ACC112 (cell line): ENCODE data around the gene HPSE2.

Experiments
- H2AFZ ChIP-seq: fragments of 200-600 bp; sonication (generic); one replicate; pipeline ENCODE4 v1.6.0; 2017; ENCODE audit warnings: antibody characterized with exemption, low read length; ENCODE audit not compliant: unreplicated experiment
- H3K27ac ChIP-seq: fragments of 200-600 bp; sonication (generic); 2 replicates; pipeline ENCODE4 v1.5.1; 2014; ENCODE audit warnings: low read depth, mild to moderate bottlenecking, antibody characterized with exemption, low read length, moderate library complexity
- H3K27me3 ChIP-seq: fragments of 200-600 bp; sonication (generic); 2 replicates; pipeline ENCODE4 v1.6.1; 2014; ENCODE audit warnings: mild to moderate bottlenecking, antibody characterized with exemption, low read length, moderate library complexity, mixed read lengths; ENCODE audit not compliant: insufficient read depth
- H3K36me3 ChIP-seq: fragments of 200-600 bp; sonication (generic); 2 replicates; pipeline ENCODE4 v1.6.1; 2016; ENCODE audit warnings: mild to moderate bottlenecking, antibody characterized with exemption, low read length, moderate library complexity, mixed read lengths; ENCODE audit not compliant: insufficient read depth
- H3K4me1 ChIP-seq: fragments of 200-600 bp; sonication (generic); one replicate; pipeline ENCODE4 v1.6.1; 2016; ENCODE audit warnings: low read length, mixed read lengths; ENCODE audit not compliant: insufficient read depth, unreplicated experiment, control insufficient read depth
- H3K4me3 ChIP-seq: fragments of 200-600 bp; sonication (generic); 2 replicates; pipeline ENCODE4 v1.5.1; 2014; ENCODE audit warnings: mild to moderate bottlenecking, low read depth, low read length
- H3K79me2 ChIP-seq: fragments of 200-600 bp; sonication (generic); one replicate; pipeline ENCODE4 v1.6.0; 2016; ENCODE audit warnings: low read length; ENCODE audit not compliant: control insufficient read depth, unreplicated experiment, insufficient read depth

The HPSE2 gene

GRCh38 chr10:99084161-99084560 lies 151.5 kb downstream of the HPSE2 start:
- Histone ChIP-seq H3K79me2 (no peaks in the 10 kb centered on the region), H3K36me3 (no peaks in the 10 kb centered on the region), H3K27ac (no peak overlapping the region), H3K4me3 (no peak overlapping the region), H2AFZ (no peak overlapping the region), H3K27me3 (no peaks in the 10 kb centered on the region), H3K4me1 (no peaks in the 10 kb centered on the region)

DNA sequence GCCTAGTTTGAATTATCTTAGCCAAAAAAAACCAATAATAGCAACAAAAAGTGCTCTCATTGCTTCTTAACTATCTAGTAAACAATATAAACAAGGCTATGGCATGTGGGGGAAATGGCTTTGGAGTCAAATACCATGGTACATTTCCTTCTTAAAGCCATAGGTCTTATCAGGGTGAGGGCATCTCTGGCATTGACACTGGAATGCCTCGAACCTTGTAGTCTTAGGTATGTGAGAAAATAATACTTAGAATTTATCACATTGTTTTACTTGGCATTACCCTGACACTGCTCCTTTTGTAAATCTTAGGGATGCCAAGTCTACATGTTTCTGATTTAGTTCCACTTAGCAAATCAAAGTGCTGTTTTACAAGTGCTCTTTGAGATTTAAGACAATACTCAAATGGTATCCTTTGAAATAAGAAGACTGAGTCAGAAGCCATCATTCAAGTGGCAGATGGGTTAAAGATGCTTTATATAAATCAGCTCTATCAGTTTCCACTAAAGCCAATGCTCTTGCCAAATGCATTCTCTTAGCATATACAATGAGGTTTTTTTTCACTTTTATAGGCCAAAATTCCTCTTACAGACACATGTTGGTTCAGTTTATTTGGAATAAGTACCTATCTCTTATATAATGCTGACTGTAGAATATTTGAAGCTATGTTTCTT lies 155.2 kb downstream of the HPSE2 start:
- H2AFZ ChIP-seq = no peak overlapping the region
- H3K27me3 ChIP-seq = no peaks in the 10 kb centered on the region
- H3K4me1 ChIP-seq = no peaks in the 10 kb centered on the region
- no peak overlapping the region for H3K4me3 ChIP-seq
- no peak overlapping the region for H3K27ac ChIP-seq
- no peaks in the 10 kb centered on the region for H3K36me3 ChIP-seq
- no peaks in the 10 kb centered on the region for H3K79me2 ChIP-seq

DNA sequence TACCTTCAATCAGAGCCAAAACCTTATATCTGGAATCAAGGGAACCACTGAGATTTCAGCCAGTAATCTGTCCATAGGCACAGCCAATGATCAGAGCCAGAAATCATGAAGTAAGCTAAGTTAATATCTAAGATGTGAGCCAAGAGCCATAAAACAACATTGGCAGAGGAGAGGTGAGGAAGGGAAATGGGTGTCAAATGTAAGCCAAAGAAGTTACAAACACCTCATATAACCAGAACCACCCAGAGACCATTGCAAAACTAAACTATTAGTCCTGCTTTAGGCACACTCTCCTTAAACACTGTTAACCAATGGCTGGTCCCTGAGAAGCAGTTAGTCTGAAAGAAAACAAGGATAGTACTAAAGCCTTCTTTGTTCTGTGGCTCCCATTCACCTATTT lies 173.1 kb downstream of the HPSE2 start:
- Histone ChIP-seq H3K79me2 (no peaks in the 10 kb centered on the region), H3K4me3 (no peak overlapping the region)

DNA sequence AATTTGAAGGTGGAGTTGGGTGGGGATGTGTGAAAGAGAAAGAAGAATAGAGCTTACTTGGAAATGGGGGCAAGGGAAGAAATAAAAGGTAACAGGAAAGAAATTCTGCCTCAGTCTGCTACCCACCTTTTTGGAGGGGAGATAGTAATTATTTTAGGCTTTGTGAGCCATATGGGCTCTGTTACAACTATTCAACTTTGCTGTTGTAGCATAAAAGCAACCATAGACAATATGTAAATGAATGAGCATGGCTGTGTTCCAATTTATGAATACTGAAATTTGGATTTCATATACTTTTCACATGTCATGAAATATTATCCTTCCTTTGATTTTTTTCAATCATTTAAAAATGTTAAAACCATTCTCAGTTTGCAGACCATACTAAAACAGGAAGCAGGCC lies 176.9 kb downstream of the HPSE2 start:
- no peak overlapping the region for H3K4me3 ChIP-seq

More for the DNA sequence above, 173.1 kb downstream of the HPSE2 start:
- no peak overlapping the region for H2AFZ ChIP-seq
- H3K27ac ChIP-seq = no peak overlapping the region
- no peaks in the 10 kb centered on the region for H3K4me1 ChIP-seq
- H3K36me3 ChIP-seq = no peaks in the 10 kb centered on the region
- H3K27me3 ChIP-seq = no peaks in the 10 kb centered on the region

GRCh38 chr10:99057936-99058690 lies 177.5 kb downstream of the HPSE2 start:
- H3K79me2 ChIP-seq = no peaks in the 10 kb centered on the region
- no peaks in the 10 kb centered on the region for H3K36me3 ChIP-seq
- H3K4me1 ChIP-seq = no peaks in the 10 kb centered on the region
- H3K27ac ChIP-seq = no peak overlapping the region
- H2AFZ ChIP-seq = no peak overlapping the region
- H3K4me3 ChIP-seq = no peak overlapping the region
- no peaks in the 10 kb centered on the region for H3K27me3 ChIP-seq

More for the DNA sequence above, 176.9 kb downstream of the HPSE2 start:
- no peak overlapping the region for H2AFZ ChIP-seq
- no peaks in the 10 kb centered on the region for H3K79me2 ChIP-seq
- no peak overlapping the region for H3K27ac ChIP-seq
- H3K4me1 ChIP-seq = no peaks in the 10 kb centered on the region
- no peaks in the 10 kb centered on the region for H3K27me3 ChIP-seq
- H3K36me3 ChIP-seq = no peaks in the 10 kb centered on the region

GRCh38 chr10:99045671-99046070 lies 190.0 kb downstream of the HPSE2 start:
- Histone ChIP-seq H3K36me3 (no peaks in the 10 kb centered on the region), H2AFZ (no peak overlapping the region), H3K79me2 (no peaks in the 10 kb centered on the region)

DNA sequence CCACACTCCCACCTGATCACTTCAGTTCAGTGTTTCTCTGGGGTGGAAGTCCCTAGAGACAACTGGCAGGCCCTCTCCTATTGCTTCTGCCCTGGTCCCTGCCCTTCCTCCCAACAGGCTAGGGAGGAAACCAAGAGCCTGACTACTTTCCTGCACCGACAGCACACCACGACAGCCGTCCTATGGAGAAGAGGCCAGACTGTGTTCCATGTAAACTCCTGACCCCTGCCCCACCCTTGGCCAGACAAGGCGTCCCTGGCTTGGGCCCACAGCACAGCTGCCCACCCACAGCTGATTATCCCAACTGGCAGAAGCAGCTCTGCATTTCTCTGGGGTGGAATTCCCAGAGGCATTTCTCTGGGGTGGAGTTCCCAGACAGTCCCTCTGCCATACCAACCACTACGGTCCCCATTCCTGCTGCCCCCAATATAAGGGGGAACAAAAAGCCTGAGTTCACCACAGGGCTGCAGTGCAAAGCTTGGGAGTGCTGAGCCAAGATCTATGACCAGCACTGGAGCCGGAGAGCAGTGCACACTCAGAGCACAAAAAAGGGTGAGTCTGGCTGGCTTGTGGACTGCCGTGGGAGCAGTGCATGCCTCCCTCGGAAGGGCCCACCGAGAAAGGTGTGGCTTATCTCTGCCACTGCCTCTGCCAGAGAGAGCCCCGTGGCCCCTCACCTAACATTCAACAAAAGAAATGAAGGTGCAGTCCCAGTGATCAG lies 193.4 kb downstream of the HPSE2 start:
- Histone ChIP-seq H3K79me2 (no peaks in the 10 kb centered on the region), H3K4me1 (no peaks in the 10 kb centered on the region), H2AFZ (no peak overlapping the region), H3K27ac (no peak overlapping the region), H3K4me3 (no peak overlapping the region), H3K27me3 (no peaks in the 10 kb centered on the region), H3K36me3 (no peaks in the 10 kb centered on the region)

More at GRCh38 chr10:99045671-99046070, 190.0 kb downstream of the HPSE2 start:
- no peaks in the 10 kb centered on the region for H3K4me1 ChIP-seq
- H3K27ac ChIP-seq = no peak overlapping the region
- H3K27me3 ChIP-seq = no peaks in the 10 kb centered on the region
- H3K4me3 ChIP-seq = no peak overlapping the region

DNA sequence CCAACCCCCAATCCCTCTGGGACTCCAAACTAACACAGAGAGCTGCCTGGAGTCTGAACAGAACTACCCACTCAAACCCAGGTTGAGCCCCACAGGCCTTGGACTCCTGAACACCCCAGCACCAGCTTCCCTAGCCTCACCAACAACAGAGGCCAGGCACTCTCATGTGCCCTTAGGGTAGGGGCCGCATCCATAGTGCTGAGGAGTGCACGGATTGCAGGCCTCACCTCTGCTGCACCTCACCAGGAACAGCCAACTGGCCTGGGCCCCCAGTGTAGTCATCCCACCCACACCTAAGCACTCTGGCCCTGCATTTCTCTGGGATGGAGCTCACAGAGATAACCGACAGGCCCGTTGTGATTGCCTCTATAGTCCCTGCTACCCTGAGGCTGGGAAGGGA lies 194.2 kb downstream of the HPSE2 start:
- Histone ChIP-seq H3K4me3 (no peak overlapping the region), H2AFZ (no peak overlapping the region), H3K36me3 (no peaks in the 10 kb centered on the region), H3K27ac (no peak overlapping the region), H3K79me2 (no peaks in the 10 kb centered on the region), H3K27me3 (no peaks in the 10 kb centered on the region), H3K4me1 (no peaks in the 10 kb centered on the region)

DNA sequence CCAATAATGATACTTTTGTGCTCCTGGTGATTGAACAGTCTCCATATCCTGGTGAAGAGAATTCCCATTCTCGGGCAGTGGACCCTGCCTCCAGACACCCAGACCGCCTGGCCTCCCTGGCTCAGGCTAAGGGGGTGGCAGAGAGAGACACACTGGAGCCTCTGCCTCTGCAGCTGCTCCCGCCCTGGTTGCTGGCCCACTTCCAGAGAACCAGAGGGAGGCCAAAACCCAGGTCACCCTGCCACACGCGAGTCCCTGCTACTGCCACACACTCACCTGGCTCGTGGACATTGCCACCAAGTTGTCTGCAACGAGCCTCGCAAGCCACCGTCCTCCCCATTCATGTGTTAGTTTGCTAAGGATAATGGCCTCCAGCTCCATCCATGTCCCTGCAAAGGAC lies 221.8 kb downstream of the HPSE2 start:
- Histone ChIP-seq H3K79me2 (no peaks in the 10 kb centered on the region), H3K27ac (no peak overlapping the region), H2AFZ (no peak overlapping the region), H3K36me3 (no peaks in the 10 kb centered on the region), H3K27me3 (no peaks in the 10 kb centered on the region), H3K4me3 (no peak overlapping the region), H3K4me1 (no peaks in the 10 kb centered on the region)

GRCh38 chr10:99010286-99010685 lies 225.4 kb downstream of the HPSE2 start:
- Histone ChIP-seq H3K36me3 (no peaks in the 10 kb centered on the region), H2AFZ (no peak overlapping the region), H3K27ac (no peak overlapping the region), H3K4me1 (no peaks in the 10 kb centered on the region), H3K79me2 (no peaks in the 10 kb centered on the region), H3K4me3 (no peak overlapping the region), H3K27me3 (no peaks in the 10 kb centered on the region)
